ENCODE data around the gene CIB4.

Gene CIB4

GRCh38 chr2:26581991-26582842 is 58.9 kb downstream of the CIB4 start:
- TF ChIP-seq REST (IDR thresholded peaks at IDR 0.05; ENCODE audit: insufficient read depth in 1 of 2, low read depth in 2 of 2, low read length in 2 of 2) (no peak), POLR2AphosphoS5 (IDR thresholded peaks at IDR 0.05; ENCODE audit: low read depth, low read length) (no peak), TAF1 (IDR thresholded peaks at IDR 0.05; ENCODE audit: borderline replicate concordance, insufficient read depth, low read length) (no peak), FOXP2 (optimal IDR thresholded peaks at IDR 0.05; ENCODE audit: borderline replicate concordance, extremely low read depth, extremely low read length, insufficient read depth) (no peak), SIN3A (IDR thresholded peaks at IDR 0.05; ENCODE audit: borderline replicate concordance, insufficient read depth, low read length) (no peak)

DNA sequence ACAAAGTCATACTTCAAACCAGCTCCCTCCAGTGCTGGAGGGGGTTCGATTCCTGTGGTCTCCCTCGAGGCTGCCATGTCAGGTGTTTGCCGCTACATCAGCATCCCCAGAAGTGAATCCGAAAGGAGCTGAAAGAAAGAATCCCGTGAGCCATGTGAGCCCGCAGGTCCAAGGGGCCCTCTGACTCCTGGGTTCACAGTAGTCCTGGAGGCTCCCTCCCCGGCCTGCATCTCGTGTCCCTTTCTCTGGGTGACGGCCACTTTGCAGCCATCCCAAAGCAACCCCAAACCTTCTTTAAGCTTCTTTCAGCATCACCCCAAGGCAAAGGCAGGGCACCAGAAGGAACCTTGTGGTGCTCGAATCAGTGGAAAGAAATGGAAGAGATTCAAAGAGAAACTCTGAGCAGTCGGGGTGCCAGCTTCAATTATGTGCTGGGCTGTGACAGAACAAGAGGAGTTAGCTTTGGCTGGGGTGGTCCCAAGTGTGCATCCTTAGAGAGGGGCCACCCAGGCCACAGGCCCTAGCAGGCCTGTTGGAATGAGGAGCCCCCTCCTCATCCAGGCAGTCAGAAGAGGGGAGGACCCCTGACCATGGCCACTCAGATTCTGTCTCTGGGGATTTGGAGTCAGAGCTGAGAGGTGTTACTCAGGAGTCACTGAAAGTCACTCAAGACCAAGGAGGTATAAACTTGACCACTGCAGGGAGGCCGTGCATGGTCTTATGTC is 59.7 kb downstream of the CIB4 start:
- no peak for TF ChIP-seq FOXP2 (optimal IDR thresholded peaks at IDR 0.05; ENCODE audit: borderline replicate concordance, extremely low read depth, extremely low read length, insufficient read depth)
- TF ChIP-seq REST (IDR thresholded peaks at IDR 0.05; ENCODE audit: insufficient read depth in 1 of 2, low read depth in 2 of 2, low read length in 2 of 2) = no peak
- no peak for TF ChIP-seq TAF1 (IDR thresholded peaks at IDR 0.05; ENCODE audit: borderline replicate concordance, insufficient read depth, low read length)
- no peak for TF ChIP-seq POLR2AphosphoS5 (IDR thresholded peaks at IDR 0.05; ENCODE audit: low read depth, low read length)
- TF ChIP-seq SIN3A (IDR thresholded peaks at IDR 0.05; ENCODE audit: borderline replicate concordance, insufficient read depth, low read length) = no peak

DNA sequence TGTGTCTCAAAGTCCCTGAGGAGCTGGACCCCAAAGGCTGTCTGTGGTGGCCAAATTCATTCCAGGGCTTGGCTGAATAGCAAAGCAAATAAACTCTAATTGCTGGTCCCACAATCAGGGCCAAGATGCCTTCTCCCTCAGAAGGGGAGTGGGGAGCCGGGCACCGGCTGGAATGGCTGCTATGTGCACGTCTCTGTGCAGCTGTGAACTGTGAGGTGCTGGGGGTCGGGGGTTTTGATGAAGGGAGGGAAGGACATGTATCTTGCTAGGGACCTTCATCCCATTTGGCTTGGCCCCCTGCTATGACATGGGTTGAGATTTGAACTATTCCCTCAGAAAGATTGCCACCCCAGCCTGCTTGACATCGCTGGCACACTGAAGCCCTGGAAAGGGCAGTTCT is 60.4 kb downstream of the CIB4 start:
- no peak for TF ChIP-seq FOXP2 (optimal IDR thresholded peaks at IDR 0.05; ENCODE audit: borderline replicate concordance, extremely low read depth, extremely low read length, insufficient read depth)

- TF ChIP-seq SIN3A (IDR thresholded peaks at IDR 0.05; ENCODE audit: borderline replicate concordance, insufficient read depth, low read length) (no peak), FOXP2 (optimal IDR thresholded peaks at IDR 0.05; ENCODE audit: borderline replicate concordance, extremely low read depth, extremely low read length, insufficient read depth) (no peak), TAF1 (IDR thresholded peaks at IDR 0.05; ENCODE audit: borderline replicate concordance, insufficient read depth, low read length) (no peak), REST (IDR thresholded peaks at IDR 0.05; ENCODE audit: insufficient read depth in 1 of 2, low read depth in 2 of 2, low read length in 2 of 2) (no peak), POLR2AphosphoS5 (IDR thresholded peaks at IDR 0.05; ENCODE audit: low read depth, low read length) (no peak)
Measured at GRCh38 chr2:26580151-26580550, 61.0 kb downstream of the CIB4 start.

DNA sequence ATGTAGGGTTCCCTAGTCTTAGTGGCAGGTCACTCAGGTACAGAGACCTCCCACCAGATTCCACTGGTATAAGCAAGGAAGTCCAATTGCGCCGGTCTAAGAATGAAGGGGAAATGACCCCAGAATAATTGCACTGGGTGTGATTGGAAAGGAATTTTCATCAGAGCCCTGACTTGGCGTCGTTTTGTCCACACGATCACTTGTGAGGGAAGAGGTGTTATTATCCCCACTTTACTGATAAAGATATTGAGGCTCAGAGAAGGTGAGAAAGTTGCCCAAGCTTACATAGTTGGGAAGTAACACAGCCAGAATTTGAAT is 61.5 kb downstream of the CIB4 start:
- TF ChIP-seq REST (IDR thresholded peaks at IDR 0.05; ENCODE audit: insufficient read depth in 1 of 2, low read depth in 2 of 2, low read length in 2 of 2) (no peak), FOXP2 (optimal IDR thresholded peaks at IDR 0.05; ENCODE audit: borderline replicate concordance, extremely low read depth, extremely low read length, insufficient read depth) (no peak), POLR2AphosphoS5 (IDR thresholded peaks at IDR 0.05; ENCODE audit: low read depth, low read length) (no peak), TAF1 (IDR thresholded peaks at IDR 0.05; ENCODE audit: borderline replicate concordance, insufficient read depth, low read length) (no peak), SIN3A (IDR thresholded peaks at IDR 0.05; ENCODE audit: borderline replicate concordance, insufficient read depth, low read length) (no peak)
